K562 (cell line): ENCODE results near the gene MYH11. TPM values are rescaled to one million over a fixed set of nuclear protein-coding genes. Genes with fewer than 3 reads are reported as not detected.
A peak's percentile ranks its signal among the peaks of the same experiment; 100 is the strongest.

Experiments used
- ATAC-seq: fragments of 200-7000 bp; cut with Tn5 transposase; 3 replicates; pipeline ENCODE4 v1.9.1; 2020; ENCODE audit warnings: moderate library complexity
- BruUV-seq: library from RNA; stranded (reverse); fragments of 400-500 nt; replicated peaks from 2 replicates; lab custom pipeline; 2021; lab: Mats Ljungman, UMichigan
- CTCF ChIA-PET: fragments of 300-600 bp; formaldehyde crosslinking; extraction: SDS; loops from one replicate; lab custom pipeline; 2021; ENCODE audit warnings: low intra/inter-chr PET ratio; lab: Yijun Ruan, JAX
- POLR2A ChIA-PET: fragments of 300-600, 350-650 bp; sonication (Branson Sonifier 250); formaldehyde crosslinking; extraction: SDS; loops from one replicate; lab custom pipeline; 2021; ENCODE audit warnings: antibody characterized with exemption, inconsistent platforms; lab: Yijun Ruan, JAX
- DNase-seq, 4 experiments: peaks; one replicate each; pipeline versions ENCODE4 v3.0.0 to v3.0.0-alpha.2; 2011 to 2018; ENCODE audit warnings: low spot score in 3 of 4, mixed read lengths in 3 of 4; ENCODE audit errors: extremely low read depth in 1 of 4
- FAIRE-seq: peaks from 2 replicates; lab custom pipeline; 2011; peaks lifted over from hg19 to GRCh38; lab: Jason Lieb, UNC
- H2AFZ ChIP-seq: 2 replicates; pipeline ENCODE4 v1.6.0; 2011; ENCODE audit warnings: low read depth, low read length, control low read depth, inconsistent platforms
- H3K27ac ChIP-seq: fragments of 200-600 bp; 3 replicates; pipeline ENCODE4 v1.8.0; 2011; ENCODE audit warnings: low read depth, mild to moderate bottlenecking, control low read depth, inconsistent platforms, low read length, moderate library complexity, mixed read lengths; ENCODE audit errors: extremely low read depth
- H3K27me3 ChIP-seq, 2 experiments: fragments of 300-600 bp in 1 of 2; 2 replicates in 1 of 2; 3 replicates in 1 of 2; pipeline versions ENCODE4 v1.6.0 to v1.8.0; 2011; ENCODE audit warnings: inconsistent platforms in 2 of 2, low read length in 2 of 2, mild to moderate bottlenecking in 1 of 2, mixed read lengths in 1 of 2, moderate library complexity in 1 of 2; ENCODE audit not compliant: control insufficient read depth in 2 of 2, insufficient read depth in 2 of 2
- H3K36me3 ChIP-seq: fragments of 300-600 bp; 3 replicates; pipeline ENCODE4 v1.8.0; 2011; ENCODE audit warnings: mild to moderate bottlenecking, low read length, inconsistent platforms; ENCODE audit not compliant: control insufficient read depth, insufficient read depth
- H3K4me1 ChIP-seq, 2 experiments: fragments of 200-600 bp in 1 of 2; replicated peaks in 1 of 2; 2 replicates in 1 of 2; 3 replicates in 1 of 2; pipeline versions ENCODE4 v1.5.1 to v1.8.0; 2011; ENCODE audit warnings: inconsistent platforms in 2 of 2, low read length in 2 of 2, mild to moderate bottlenecking in 1 of 2, mixed read lengths in 1 of 2, moderate library complexity in 1 of 2; ENCODE audit not compliant: control insufficient read depth in 2 of 2, insufficient read depth in 2 of 2
- H3K4me2 ChIP-seq: 2 replicates; pipeline ENCODE4 v1.6.1; 2011; ENCODE audit warnings: low read length, control low read depth, inconsistent platforms, mixed read lengths; ENCODE audit not compliant: insufficient read depth
- H3K4me3 ChIP-seq: fragments of 200-600 bp; sonication (generic), shearing (Covaris generic); 2 replicates; pipeline ENCODE4 v1.5.1; 2016; ENCODE audit warnings: control low read depth, inconsistent platforms
- H3K79me2 ChIP-seq: fragments of 200-600 bp; 3 replicates; pipeline ENCODE4 v1.8.0; 2011; ENCODE audit warnings: low read length, inconsistent platforms; ENCODE audit not compliant: control insufficient read depth, insufficient read depth
- H3K9ac ChIP-seq, 2 experiments: 2 replicates each; pipeline versions ENCODE4 v1.6.0 to v1.6.1; 2011; ENCODE audit warnings: low read depth in 2 of 2, low read length in 2 of 2, control low read depth in 1 of 2, inconsistent platforms in 1 of 2, mild to moderate bottlenecking in 1 of 2, mixed read lengths in 1 of 2; ENCODE audit not compliant: insufficient read depth in 1 of 2
- H3K9me1 ChIP-seq: one replicate; pipeline ENCODE4 v1.6.0; 2011; ENCODE audit warnings: inconsistent platforms, mild to moderate bottlenecking, low read length, moderate library complexity; ENCODE audit not compliant: control insufficient read depth, insufficient read depth
- H3K9me3 ChIP-seq: replicated peaks from 2 replicates; pipeline ENCODE4 v1.5.1; 2011; ENCODE audit warnings: low read depth, low read length, inconsistent platforms; ENCODE audit not compliant: control insufficient read depth, insufficient read depth
- H4K20me1 ChIP-seq: replicated peaks from 2 replicates; pipeline ENCODE4 v1.6.1; 2011; ENCODE audit warnings: low read length, inconsistent platforms, mixed read lengths; ENCODE audit not compliant: control insufficient read depth, insufficient read depth
- CTBP1 ChIP-seq: fragments of 450-650 bp; IDR thresholded peaks from 2 replicates; pipeline ENCODE4 v1.6.1; 2016; ENCODE audit warnings: borderline replicate concordance
- DACH1 ChIP-seq: fragments of 450-650 bp; IDR thresholded peaks from 2 replicates; pipeline ENCODE4 v1.6.1; 2018; ENCODE audit not compliant: partially characterized antibody
- ERF ChIP-seq: fragments of 450-650 bp; formaldehyde crosslinking; IDR thresholded peaks from 2 replicates; pipeline ENCODE4 v1.4.0; 2020; ENCODE audit warnings: mild to moderate bottlenecking, mixed read lengths
- FOXJ2 ChIP-seq: fragments of 200-800 bp; sonication (Bioruptor generic); IDR thresholded peaks from 2 replicates; pipeline ENCODE4 v1.6.1; 2016; ENCODE audit warnings: missing genetic modification characterization, missing compliant biosample characterization
- NCOA4 ChIP-seq: fragments of 450-650 bp; IDR thresholded peaks from 2 replicates; pipeline ENCODE4 v1.6.1; 2018; ENCODE audit warnings: mild to moderate bottlenecking; ENCODE audit not compliant: partially characterized antibody
- NELFE ChIP-seq: IDR thresholded peaks from 2 replicates; pipeline ENCODE4 v1.6.1; 2011; ENCODE audit warnings: mild to moderate bottlenecking; ENCODE audit not compliant: insufficient read depth, insufficient read length
- NFE2 ChIP-seq: IDR thresholded peaks from 2 replicates; pipeline ENCODE4 v1.6.1; 2014; ENCODE audit warnings: antibody characterized with exemption, low read depth
- RBM25 ChIP-seq: fragments of 200-400 bp; formaldehyde crosslinking; IDR thresholded peaks from 2 replicates; pipeline ENCODE4 v1.6.1; 2018; ENCODE audit warnings: low read length, low read depth, moderate library complexity; ENCODE audit not compliant: severe bottlenecking
- TEAD1 ChIP-seq, 2 experiments: fragments of 450-650 bp in 1 of 2; sonication (generic) in 1 of 2; formaldehyde crosslinking; IDR thresholded peaks; 2 replicates each; pipeline versions ENCODE4 v1.4.0 to v1.8.0; 2020 to 2022; ENCODE audit warnings: mild to moderate bottlenecking in 2 of 2, missing genetic modification reagents in 1 of 2
- ZNF354B ChIP-seq: fragments of 250-450 bp; sonication (Bioruptor Pico); IDR thresholded peaks from 2 replicates; pipeline ENCODE4 v1.4.0; 2020
- ZNF384 ChIP-seq: IDR thresholded peaks from 2 replicates; pipeline ENCODE4 v1.6.1; 2012; ENCODE audit warnings: low read depth, low read length, improper control_type of control experiment
- WGBS: fragments of 100-300 bp; shearing (Covaris generic); methylation state at CpG from one replicate; pipeline ENCODE4 v1.1.6; 2016; ENCODE audit warnings: low coverage, mixed read lengths; ENCODE audit not compliant: insufficient coverage; ENCODE audit errors: missing lambda C conversion rate; 5-methylcytosine and 5-hydroxymethylcytosine counted together
- in situ Hi-C: fragments of 300-500 bp; cut with MboI; formaldehyde crosslinking; loops from 4 replicates; pipeline ENCODE4 v1.15.0; 2018; ENCODE audit warnings: inconsistent platforms, mixed read lengths
- intact Hi-C: fragments of 100-400 bp; cut with micrococcal nuclease; formaldehyde crosslinking; loops from 2 replicates; pipeline ENCODE4 v1.14.2; 2022
- polyA plus RNA-seq, 8 experiments: library from polyadenylated mRNA; depleted of rRNA in 4 of 8; stranded (reverse) in 5 of 8; unstranded in 3 of 8; fragments of >200 nt; fragmentation: Nextera tagmentation in 2 of 8; fragmentation: Illumina TruSeq in 1 of 8; extraction: Ambion mirVana in 2 of 8; extraction: Trizol in 1 of 8; gene quantifications; 2 replicates each; pipeline versions ENCODE4 v1.2.1 to v1.2.3, GENCODE V29; 2011 to 2014; ENCODE audit warnings: inconsistent platforms in 1 of 8, missing spikeins in 1 of 8
- total RNA-seq, 7 experiments: library from RNA; depleted of rRNA in 6 of 7; stranded (reverse); fragments of >200 nt in 6 of 7; fragmentation: Illumina TruSeq in 2 of 7; extraction: Trizol in 2 of 7; gene quantifications; 2 replicates each; pipeline versions ENCODE4 v1.2.1 to v1.2.3, GENCODE V29; 2011 to 2021; ENCODE audit warnings: low replicate concordance in 1 of 7
- TF ChIP-seq, protein P1 (sequence below): fragments of 450-650 bp; formaldehyde crosslinking; IDR thresholded peaks from 2 replicates; pipeline ENCODE4 v1.4.0; 2020; ENCODE audit warnings: mild to moderate bottlenecking, moderate library complexity
- TF ChIP-seq, protein P2 (sequence below), 2 experiments: fragments of 450-650 bp; IDR thresholded peaks; 2 replicates each; pipeline ENCODE4 v1.6.1; 2016; ENCODE audit warnings: mild to moderate bottlenecking in 2 of 2, borderline replicate concordance in 1 of 2, low read depth in 1 of 2, moderate library complexity in 1 of 2

Gene MYH11
- total and polyA plus RNA-seq, 9 of the 15 experiments (the other 6 are each of a cell fraction or from before 2014, with no cell fraction given): 0.05 to 0.47 (median 0.08) TPM; not detected in 5

DNA sequence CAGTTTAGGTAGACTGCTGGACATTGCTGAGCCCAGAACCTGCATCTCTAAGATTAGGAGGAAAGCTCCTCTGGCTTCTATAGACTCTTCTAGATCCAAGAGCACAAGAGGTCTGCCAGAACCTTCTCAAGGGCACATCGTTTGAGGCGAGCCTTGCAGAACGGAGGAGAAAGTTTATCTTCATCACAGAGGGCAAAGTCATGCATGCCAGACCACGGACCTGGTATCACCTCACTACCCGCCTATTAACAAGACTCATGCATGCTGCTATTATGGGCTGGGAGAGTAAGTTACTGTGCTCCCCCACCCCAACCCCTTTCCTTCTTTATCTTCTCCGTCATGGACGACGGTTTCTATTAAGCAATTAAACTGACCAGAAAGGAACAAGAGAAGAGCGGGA lies 23.3 kb downstream of the MYH11 start:
- ChIA-PET POLR2A (interaction anchor here (1.0 to 1.6 kb wide), 3 partner anchors 9 to 26 kb away, joined by 3 to 4 read pairs (median 3); no protein-coding TSS in a partner anchor), CTCF (no interaction called here)
- H3K79me2 ChIP-seq: no peaks in the 10 kb centered on the region
- intact Hi-C loops: no loop called here
- H3K4me3 ChIP-seq: no peak overlapping the region
- in situ Hi-C loops: no loop called here
- H3K36me3 ChIP-seq: no peaks in the 10 kb centered on the region
- H3K4me2 ChIP-seq: no peak overlapping the region
- peak; percentile 54 for FAIRE-seq
- 1% methylated on average over 9 of the region's 9 CpGs for WGBS
- ATAC-seq: no peak
- H3K9me1 ChIP-seq: no peaks in the 10 kb centered on the region
- peaks cover 11 to 42% of the 10 kb centered on the region in 2 experiments; a peak in 4 of 5 replicates for H3K27me3 ChIP-seq
- H3K4me1 ChIP-seq: no peaks in the 10 kb centered on the region
- H3K27ac ChIP-seq: no peak overlapping the region
- no TSS peak for BruUV-seq
- H2AFZ ChIP-seq: no peak overlapping the region
- no peak for DNase-seq
- H3K9me3 ChIP-seq: no peaks in the 10 kb centered on the region
- no peaks in the 10 kb centered on the region for H4K20me1 ChIP-seq
- H3K9ac ChIP-seq: no peak overlapping the region
- TF ChIP-seq DACH1: no peak
- TF ChIP-seq RBM25: no peak
- TF ChIP-seq, protein P1, sequence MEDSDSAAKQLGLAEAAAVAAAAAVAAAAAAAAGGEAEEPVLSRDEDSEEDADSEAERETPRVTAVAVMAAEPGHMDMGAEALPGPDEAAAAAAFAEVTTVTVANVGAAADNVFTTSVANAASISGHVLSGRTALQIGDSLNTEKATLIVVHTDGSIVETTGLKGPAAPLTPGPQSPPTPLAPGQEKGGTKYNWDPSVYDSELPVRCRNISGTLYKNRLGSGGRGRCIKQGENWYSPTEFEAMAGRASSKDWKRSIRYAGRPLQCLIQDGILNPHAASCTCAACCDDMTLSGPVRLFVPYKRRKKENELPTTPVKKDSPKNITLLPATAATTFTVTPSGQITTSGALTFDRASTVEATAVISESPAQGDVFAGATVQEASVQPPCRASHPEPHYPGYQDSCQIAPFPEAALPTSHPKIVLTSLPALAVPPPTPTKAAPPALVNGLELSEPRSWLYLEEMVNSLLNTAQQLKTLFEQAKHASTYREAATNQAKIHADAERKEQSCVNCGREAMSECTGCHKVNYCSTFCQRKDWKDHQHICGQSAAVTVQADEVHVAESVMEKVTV (CRISPR knock-in tag): no peak
- TF ChIP-seq TEAD1 (CRISPR knock-in tag; IDR thresholded peaks at IDR 0.05): no peak
- TF ChIP-seq ZNF354B: no peak
- no peak for TF ChIP-seq ERF
- no peak for TF ChIP-seq CTBP1
- TF ChIP-seq NCOA4: no peak
- no peak for TF ChIP-seq FOXJ2 (tag)
- TF ChIP-seq, protein P2, sequence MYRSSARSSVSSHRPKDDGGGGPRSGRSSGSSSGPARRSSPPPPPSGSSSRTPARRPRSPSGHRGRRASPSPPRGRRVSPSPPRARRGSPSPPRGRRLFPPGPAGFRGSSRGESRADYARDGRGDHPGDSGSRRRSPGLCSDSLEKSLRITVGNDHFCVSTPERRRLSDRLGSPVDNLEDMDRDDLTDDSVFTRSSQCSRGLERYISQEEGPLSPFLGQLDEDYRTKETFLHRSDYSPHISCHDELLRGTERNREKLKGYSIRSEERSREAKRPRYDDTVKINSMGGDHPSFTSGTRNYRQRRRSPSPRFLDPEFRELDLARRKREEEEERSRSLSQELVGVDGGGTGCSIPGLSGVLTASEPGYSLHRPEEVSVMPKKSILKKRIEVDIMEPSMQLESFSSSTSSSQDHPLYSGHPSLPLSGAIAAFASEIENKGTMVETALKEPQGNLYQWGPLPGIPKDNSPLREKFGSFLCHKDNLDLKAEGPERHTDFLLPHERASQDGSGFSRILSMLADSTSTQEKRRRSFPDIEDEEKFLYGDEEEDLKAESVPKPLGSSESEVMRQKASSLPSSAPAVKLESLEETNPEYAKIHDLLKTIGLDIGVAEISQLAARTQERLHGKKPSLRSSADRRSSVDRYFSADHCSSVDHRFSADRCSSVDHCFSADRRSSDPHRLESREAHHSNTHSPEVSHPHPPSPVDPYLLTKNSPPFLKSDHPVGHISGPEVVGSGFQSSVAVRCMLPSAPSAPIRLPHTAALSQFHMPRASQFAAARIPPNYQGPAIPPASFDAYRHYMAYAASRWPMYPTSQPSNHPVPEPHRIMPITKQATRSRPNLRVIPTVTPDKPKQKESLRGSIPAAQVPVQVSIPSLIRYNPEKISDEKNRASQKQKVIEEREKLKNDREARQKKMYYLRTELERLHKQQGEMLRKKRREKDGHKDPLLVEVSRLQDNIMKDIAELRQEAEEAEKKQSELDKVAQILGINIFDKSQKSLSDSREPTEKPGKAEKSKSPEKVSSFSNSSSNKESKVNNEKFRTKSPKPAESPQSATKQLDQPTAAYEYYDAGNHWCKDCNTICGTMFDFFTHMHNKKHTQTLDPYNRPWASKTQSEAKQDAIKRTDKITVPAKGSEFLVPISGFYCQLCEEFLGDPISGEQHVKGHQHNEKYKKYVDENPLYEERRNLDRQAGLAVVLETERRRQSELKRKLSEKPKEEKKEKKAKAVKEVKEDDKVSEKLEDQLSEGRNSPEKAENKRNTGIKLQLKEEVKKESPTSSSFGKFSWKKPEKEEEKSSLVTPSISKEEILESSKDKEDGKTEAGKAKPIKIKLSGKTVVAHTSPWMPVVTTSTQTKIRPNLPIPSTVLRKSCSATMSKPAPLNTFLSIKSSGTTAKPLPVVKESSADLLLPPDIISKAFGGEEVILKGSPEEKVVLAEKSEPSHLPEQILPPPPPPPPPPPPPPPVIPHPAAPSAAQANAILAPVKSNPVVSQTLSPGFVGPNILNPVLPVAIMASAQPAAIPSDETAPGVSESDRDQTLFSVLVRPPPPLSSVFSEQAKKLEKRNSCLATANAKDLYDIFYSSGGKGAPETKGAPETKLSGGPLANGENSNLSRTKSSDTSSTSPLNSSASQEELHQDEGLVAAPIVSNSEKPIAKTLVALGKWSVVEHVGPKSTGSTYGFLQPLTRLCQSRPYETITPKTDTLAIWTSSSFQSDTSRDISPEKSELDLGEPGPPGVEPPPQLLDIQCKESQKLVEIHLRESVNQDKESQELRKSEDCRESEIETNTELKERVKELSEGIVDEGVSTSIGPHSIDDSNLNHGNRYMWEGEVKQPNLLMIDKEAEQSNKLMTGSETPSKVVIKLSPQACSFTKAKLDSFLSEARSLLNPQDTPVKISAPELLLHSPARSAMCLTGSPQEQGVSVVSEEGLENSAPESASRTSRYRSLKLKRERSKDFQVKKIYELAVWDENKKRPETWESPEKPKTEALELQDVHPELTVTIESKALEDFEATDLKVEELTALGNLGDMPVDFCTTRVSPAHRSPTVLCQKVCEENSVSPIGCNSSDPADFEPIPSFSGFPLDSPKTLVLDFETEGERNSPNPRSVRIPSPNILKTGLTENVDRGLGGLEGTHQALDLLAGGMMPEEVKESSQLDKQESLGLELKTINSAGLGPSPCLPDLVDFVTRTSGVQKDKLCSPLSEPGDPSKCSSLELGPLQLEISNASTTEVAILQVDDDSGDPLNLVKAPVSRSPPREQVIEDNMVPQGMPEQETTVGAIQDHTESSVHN (IDR thresholded peaks at IDR 0.05; ENCODE audit: borderline replicate concordance in 1 of 2, low read depth in 1 of 2): no peak
- no peak for TF ChIP-seq NFE2
- TF ChIP-seq NELFE: no peak
- TF ChIP-seq ZNF384: no peak
